DMS153 treated with DMSO at 0.1 percent for 48 hours (cell line): ENCODE data around the gene GAD1.

Experiments used
- DNase-seq: peaks from one replicate; lab custom pipeline; 2025; ENCODE audit not compliant: unreplicated experiment; lab: John Stamatoyannopoulos, UW

The GAD1 gene

GRCh38 chr2:170891893-170892292 is 75.2 kb downstream of the GAD1 start:
- DNase-seq, result no peak

DNA sequence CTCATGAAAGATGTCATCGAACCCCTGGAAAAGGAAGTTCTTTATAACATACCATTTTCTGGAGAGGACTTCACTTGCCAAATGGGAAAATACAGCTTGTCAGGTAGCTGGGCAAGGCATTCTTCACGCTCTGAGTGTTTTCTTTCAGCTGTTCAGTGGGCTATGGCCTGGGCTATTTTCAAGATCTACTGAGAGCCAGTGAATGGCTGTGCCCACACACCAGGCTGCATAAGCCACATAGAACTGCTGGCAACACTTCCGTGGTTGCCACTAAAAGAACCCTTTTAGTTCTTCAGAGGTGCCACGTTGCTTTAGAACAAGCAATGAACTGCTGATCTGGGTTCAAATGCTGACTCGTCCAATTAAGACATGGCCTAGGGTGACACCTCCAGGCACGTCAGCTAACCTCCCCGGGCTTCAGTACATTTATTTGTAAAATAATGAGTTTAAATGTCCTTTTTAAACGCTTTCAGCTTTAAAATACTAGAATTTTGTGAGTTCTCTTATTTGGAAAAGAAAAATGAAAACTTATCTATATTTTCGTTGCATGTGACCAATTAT is 75.8 kb downstream of the GAD1 start:
- no peak for DNase-seq

DNA sequence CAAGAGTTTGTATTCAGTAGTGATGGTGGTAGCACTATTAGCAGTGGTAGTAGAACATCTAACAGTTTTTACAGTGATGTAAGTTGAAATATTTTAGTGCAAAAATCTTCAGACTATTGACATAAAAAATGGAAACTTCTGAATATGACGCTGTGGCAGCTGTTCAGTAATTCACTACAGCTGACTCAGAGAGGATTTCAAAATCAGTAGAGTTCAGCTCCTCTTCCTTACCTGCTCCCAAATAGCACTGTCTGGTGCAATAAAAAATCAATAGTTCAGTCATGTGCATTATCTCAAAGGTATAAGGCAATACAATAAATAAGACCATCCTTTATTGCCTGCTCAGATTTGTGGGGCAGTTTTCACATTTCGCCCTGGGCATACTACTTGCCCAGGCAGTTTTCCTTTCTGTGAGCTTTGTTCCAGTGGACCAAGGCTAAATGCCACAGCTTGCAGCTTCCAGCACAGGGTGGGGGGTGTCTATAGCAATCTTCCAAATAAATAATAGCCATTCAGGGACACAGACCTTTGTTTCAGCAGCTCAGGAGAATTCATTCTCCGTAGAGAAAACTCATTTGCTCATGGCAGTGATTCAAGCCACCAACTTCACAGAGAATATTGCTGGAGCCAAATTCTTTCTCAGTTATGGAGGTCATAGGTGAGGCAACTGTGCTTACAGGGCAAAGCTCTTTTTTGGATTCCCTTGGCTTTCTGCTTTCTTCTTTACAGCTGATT is 78.5 kb downstream of the GAD1 start:
- no peak for DNase-seq

DNA sequence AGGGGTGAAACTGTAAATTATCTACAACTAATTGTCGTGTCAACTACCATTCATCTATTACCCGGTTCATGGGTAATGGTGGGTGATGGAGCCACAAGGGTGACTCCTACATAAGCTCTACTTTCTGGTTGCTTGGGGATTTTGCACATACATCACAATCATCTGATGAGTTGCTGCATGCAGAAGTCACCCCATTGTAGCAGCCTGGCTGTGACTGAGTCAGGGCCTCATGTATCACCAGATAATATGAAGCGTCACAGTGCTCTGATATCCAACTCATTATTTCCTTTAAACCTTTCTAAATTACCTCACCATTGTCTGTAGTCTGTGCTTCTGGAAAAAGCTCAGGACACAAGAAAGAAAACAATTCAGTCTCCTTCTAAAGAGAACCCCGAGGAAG is 79.9 kb downstream of the GAD1 start:
- no peak for DNase-seq

DNA sequence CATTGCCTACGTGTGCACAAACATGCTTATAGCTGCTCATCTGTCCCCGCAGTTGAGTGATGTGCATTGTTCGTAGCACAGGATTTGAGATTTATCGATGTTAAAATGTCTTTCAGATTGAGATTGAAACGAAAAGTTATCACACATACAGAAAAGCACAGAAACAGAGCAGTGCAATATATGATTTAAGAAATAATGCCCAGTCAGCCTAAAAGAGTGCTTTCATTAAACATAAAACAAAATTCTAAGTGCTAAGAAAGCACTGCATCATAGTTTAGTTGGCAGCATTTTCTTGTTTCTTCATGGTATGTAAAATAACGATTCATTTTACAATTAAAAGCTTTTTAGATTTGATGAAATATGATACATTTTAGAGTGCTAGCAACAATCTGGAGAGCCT is 80.4 kb downstream of the GAD1 start:
- DNase-seq, result no peak

GRCh38 chr2:170905864-170906263 is 89.2 kb downstream of the GAD1 start:
- no peak for DNase-seq
